ENCODE results near the gene OSBPL5.

Gene OSBPL5

GRCh38 chr11:3086114-3086513, 79.0 kb downstream of the OSBPL5 start:
- ChIA-PET POLR2A (ENCODE audit: low non-redundant PET) (no interaction called here), CTCF (interaction anchor here (1.4 kb wide), 1 partner anchor 49 kb away, joined by 4 read pairs; no protein-coding TSS in a partner anchor)
- no peak for DNase-seq (ENCODE audit: low spot score)
- H3K27ac ChIP-seq: no peak overlapping the region
- TF ChIP-seq CTCF (conservative IDR thresholded peaks at IDR 0.05; ENCODE audit: low read depth): no peak

GRCh38 chr11:3085052-3085451, 80.1 kb downstream of the OSBPL5 start:
- no peak for DNase-seq (ENCODE audit: low spot score)
- ChIA-PET POLR2A (ENCODE audit: low non-redundant PET) (no interaction called here), CTCF (interaction anchor here (0.6 to 1.4 kb wide), 2 partner anchors 48 kb away, joined by 3 to 4 read pairs; no protein-coding TSS in a partner anchor)
- H3K27ac ChIP-seq: no peak overlapping the region
- TF ChIP-seq CTCF (conservative IDR thresholded peaks at IDR 0.05; ENCODE audit: low read depth): no peak

GRCh38 chr11:3083321-3083720, 81.8 kb downstream of the OSBPL5 start:
- ChIA-PET CTCF (no interaction called here), POLR2A (ENCODE audit: low non-redundant PET) (no interaction called here)
- no peak for DNase-seq (ENCODE audit: low spot score)
- TF ChIP-seq CTCF (conservative IDR thresholded peaks at IDR 0.05; ENCODE audit: low read depth): no peak
- H3K27ac ChIP-seq: no peak overlapping the region

DNA sequence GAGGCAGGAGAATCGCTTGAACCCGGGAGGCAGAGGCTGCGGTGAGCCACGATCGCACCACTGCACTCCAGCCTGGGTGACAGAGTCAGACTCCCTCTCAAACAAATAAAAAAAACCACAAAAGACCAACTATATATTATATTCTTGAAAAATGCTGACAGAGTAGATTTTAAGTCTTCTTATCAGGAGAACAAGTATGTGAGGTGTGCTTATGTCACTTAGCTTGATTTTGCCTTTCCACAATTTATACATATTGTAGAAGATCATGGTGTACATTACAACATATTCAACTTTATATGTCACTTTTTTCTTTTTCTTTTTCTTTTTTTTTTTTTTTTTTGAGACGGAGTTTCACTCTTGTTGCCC, 83.7 kb downstream of the OSBPL5 start:
- ChIA-PET POLR2A (ENCODE audit: low non-redundant PET) (no interaction called here), CTCF (interaction anchor here (0.6 to 1.1 kb wide), 3 partner anchors 10 to 737 kb away, joined by 4 read pairs; no protein-coding TSS in a partner anchor)
- no peak overlapping the region for H3K27ac ChIP-seq
- no peak for TF ChIP-seq CTCF (conservative IDR thresholded peaks at IDR 0.05; ENCODE audit: low read depth)
- no peak for DNase-seq (ENCODE audit: low spot score)

- TF ChIP-seq CTCF (conservative IDR thresholded peaks at IDR 0.05; ENCODE audit: low read depth): no peak
- ChIA-PET CTCF (interaction anchor here (0.9 to 1.1 kb wide), 2 partner anchors 10 to 31 kb away, joined by 4 read pairs; no protein-coding TSS in a partner anchor), POLR2A (ENCODE audit: low non-redundant PET) (no interaction called here)
- H3K27ac ChIP-seq: no peak overlapping the region
- DNase-seq (ENCODE audit: low spot score): no peak
Observed at GRCh38 chr11:3080733-3081385, 84.3 kb downstream of the OSBPL5 start.

DNA sequence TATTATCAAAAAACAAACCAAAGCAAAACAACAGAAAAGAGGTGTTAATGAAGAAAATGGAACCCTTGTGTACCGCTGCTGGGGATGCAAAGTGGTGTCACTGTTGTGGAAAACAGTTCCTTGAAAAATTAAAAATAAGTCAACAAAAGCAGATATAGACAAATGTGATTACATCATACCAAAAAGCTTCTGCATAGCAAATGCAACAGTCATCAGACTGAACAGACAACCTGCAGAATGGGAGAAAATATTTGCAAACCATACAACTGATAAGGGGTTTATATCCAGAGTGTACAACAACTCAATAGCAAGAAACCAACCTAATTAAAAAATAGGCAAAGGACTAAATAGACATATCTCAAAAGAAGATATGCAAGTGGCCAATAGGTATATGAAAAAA, 85.0 kb downstream of the OSBPL5 start:
- no peak overlapping the region for H3K27ac ChIP-seq
- no peak for TF ChIP-seq CTCF (conservative IDR thresholded peaks at IDR 0.05; ENCODE audit: low read depth)
- CTCF ChIA-PET: no interaction called here
- POLR2A ChIA-PET (ENCODE audit: low non-redundant PET): interaction anchor here (0.7 kb wide), 1 partner anchor 26 kb away, joined by 4 read pairs; no protein-coding TSS in a partner anchor
- DNase-seq (ENCODE audit: low spot score): no peak

All from RWPE1 (cell line).